Activated CD4-positive, alpha-beta T cell treated with anti-CD3 and anti-CD28 coated beads, Interleukin-2, Interleukin-6, amounts not matched to agents 100 ng/mL and 50 ng/mL, durations not matched to agents 16 hours and 8 hours (primary cell): ENCODE measurements around the gene ST6GALNAC6.
"Not testable (repeated sequence)": the region's sequence is repeated elsewhere in the genome, so short reads cannot be mapped to it uniquely, and the experiment has no call there.

ENCODE experiments used
- DNase-seq: peaks from one replicate; pipeline ENCODE4 v3.0.0-alpha.2; 2020

The ST6GALNAC6 gene

DNA sequence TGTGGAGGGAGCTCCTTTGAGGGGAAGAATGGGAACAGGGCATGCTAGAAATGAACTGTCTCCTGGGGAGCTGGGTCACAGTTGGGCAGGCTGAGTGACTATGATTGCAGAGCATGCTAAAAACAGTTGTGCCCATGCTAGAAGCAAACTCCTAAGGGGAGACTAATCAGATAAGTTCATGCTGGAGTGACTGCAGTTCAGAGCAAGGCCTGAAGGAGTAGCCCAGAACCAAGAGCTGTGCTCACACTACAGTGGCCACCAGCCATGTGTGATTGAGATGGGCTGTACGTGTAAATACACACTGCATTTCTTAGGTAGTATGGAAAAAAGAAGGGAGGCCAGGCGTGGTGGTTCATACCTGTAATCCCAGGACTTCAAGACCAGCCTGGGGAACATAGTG, 11.6 kb downstream of the ST6GALNAC6 start:
- DNase-seq, result no peak

DNA sequence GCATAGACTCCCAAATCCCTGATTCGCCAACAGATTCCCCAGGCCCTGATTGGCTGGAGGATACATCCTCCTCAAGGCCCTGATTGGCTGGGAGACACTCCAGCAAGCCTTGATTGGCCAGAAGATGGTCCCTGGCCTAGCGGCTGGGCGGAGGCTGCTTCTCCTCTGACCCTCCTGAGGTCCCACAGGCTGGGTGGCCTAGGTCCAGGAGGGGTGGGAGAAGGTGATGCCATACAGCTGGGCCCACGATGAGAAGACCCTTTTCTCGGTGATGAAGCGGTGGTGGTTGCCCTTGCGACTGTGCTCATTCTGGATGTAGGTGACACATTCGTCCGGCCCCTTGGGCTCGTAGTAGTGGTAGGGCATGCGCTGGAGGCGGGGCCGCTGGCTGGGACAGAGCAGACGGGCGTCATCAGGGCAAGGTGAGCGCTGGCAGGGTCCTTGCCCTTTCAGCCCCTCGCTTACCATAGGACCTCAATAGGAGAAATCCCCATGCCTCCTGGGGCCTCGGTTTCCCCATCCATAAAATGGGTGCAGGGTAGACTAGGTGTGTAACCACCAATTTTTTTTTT, 12.9 kb downstream of the ST6GALNAC6 start:
- DNase-seq, result no peak

DNA sequence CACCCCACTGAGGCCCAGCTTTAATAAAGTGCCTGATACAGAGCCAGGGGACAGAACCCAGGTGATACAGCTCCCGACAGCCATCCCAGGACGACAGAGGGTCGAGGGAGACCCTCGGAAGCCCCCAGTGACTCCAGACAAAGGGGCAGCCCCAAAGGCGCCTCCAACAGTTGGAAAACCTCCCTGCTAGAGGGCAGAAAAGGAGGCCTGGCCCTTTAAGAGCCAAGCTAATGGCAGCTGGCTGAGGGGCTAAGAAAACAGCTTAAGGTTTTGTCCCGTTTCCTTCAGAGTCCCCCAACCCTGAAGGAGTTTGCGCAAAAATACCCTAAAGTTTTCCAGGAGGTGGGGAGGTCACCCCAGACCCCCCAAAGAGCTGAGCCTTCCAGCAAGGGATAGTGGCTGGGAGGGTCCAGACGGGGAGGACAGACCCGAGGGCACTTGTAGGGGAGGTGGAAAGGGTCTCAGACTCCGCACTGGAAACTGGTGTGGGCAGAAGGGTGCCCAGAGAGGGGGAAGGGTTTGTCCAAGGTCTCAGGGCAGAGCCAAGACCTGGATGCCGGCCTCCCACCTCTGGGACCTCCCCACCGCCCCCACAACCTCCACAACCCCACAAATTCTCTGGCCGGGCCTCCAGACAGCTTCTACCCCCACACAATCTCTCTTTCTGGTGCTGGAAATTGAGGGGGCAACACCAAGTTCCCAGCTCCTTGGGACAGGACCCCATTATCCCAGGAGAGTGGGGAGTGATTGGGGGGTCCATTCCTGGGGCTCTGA, 13.7 kb downstream of the ST6GALNAC6 start:
- no peak for DNase-seq

DNA sequence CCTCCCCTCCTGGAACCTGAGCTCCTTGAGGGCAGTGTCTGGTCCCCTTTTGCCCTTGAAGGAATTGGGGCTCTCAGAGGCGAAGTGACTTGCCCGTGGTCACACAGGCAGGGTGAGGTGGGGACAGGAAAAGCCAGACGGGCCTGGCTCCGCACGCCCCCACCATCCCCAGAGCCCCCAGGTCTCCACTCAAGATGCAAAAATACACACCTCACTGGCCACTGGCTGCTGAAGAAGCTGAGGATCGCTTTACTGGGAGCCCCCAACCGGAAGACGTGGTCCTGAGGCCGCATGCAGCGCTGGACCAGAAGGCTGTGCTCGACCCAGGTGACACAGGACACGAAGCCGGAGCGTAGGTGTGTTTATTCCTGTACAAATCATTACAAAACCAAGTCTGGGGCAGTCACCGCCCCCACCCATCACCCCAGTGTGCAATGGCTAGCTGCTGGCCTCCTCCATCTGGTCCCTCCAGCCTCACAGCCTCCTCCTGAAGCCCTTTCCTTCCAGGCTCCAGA, 14.4 kb downstream of the ST6GALNAC6 start:
- no peak for DNase-seq

DNA sequence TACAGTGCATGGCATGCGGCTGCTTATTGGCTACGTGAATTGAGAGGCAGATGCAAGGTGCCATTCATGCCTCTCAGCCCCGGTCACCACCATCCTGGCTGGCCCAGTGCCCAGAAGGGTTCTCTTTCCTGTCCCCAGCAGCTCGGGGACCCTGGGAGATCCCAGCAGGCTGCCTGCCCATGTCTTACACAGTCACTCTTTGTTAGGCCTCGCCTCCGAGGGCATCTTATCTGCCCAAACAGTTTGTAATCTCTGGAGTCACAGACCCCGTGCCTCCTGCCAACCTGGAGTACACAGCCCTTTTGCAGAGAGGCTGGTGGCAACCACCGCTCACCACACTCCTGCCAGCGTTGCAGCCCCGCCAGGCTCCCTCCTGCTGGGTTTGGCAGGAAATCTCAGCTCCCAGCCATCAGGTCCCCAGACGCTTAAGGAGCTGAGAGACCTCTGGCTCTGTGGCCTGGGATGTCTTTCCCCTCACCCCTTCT, 14.9 kb downstream of the ST6GALNAC6 start:
- DNase-seq, result no peak

DNA sequence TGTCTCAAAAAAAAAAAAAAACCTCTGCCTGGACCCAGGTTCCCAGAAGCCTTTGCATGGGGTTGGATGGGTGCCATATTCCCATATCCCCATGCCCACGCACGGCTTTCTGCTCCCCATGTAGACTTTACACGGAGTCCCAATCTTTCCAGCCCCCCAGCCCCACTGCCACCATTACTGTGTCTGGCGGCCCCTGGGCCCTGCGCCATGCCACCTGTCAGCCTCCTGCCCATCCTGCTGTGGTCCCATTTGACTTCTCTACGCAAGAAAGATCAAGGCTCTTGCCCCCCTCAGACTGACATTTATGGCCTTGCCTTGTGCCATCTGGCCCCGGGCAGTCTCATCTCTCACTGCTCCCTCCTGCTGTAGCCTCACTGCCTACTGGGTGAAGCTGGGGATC, 15.4 kb downstream of the ST6GALNAC6 start:
- no peak for DNase-seq

DNA sequence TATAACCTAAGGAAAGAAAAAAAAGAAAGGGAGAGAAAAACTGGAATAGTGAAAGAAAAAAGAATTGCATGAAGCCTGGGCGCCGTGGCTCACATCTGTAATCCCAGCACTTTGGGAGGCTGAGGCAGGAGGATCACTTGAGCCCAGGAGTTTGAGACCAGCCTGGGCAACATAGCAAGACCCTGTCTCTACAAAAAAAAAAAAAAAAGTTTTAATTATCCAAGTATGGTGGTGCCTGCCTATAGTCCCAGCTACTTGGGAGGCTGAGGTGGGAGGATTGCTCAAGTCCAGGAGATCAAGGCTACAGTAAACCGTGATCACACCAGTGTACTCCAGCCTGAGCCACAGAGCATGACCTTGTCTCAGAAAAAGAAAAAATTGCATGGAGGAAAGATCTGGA, 17.7 kb downstream of the ST6GALNAC6 start:
- not testable (repeated sequence) for DNase-seq

DNA sequence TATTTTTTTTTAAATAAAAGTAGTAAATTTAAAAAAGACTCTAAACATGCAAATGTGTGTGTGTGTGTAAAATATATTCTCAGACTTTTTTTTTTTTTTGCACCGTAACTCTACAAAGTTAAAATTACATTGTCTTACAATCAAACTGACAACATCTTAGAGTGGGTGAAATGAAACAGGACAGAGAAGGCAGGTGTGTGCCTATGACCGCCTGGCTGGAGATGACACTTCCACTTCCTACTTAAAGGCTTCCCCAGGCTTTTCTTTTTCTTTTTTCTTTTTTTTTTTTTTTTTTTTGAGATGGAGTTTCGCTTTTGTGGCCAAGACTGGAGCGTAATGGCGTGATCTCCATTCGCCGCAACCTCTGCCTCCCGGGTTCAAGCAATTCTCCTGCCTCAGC, 19.3 kb downstream of the ST6GALNAC6 start:
- DNase-seq, result no peak

DNA sequence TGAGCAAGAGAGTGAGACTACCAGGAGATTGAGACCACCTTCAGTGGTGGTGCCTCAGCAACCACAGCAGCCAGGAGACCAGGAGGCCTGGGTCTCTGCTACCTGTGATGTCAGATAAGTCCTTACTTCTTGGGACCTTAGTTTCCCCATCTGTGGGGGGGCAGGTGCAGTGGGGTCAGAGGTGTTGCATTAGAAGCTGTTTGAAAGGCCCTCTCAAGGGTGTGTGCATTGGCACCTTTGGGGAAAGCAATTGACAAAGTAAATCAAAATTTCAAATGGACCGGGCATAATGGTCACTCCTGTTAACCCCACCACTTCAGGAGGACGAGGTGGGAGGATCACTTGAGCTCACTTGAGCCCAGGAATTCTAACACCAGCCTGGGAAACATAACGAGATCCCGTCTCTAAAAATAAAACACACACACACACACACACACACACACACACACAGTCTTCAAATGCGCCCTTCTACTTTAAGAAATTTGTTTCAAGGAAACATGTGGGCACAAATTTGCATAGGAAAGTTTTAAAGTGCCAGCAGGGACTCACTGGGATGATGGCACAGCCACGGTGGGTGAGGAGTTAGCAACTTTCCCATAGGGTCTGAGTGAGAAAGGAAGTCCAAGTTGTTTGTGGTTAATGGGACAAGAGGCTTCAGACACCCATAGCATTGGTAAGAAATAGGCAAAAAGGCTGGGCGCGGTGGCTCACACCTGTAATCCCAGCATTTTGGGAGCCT, 20.6 kb downstream of the ST6GALNAC6 start:
- no peak for DNase-seq

DNA sequence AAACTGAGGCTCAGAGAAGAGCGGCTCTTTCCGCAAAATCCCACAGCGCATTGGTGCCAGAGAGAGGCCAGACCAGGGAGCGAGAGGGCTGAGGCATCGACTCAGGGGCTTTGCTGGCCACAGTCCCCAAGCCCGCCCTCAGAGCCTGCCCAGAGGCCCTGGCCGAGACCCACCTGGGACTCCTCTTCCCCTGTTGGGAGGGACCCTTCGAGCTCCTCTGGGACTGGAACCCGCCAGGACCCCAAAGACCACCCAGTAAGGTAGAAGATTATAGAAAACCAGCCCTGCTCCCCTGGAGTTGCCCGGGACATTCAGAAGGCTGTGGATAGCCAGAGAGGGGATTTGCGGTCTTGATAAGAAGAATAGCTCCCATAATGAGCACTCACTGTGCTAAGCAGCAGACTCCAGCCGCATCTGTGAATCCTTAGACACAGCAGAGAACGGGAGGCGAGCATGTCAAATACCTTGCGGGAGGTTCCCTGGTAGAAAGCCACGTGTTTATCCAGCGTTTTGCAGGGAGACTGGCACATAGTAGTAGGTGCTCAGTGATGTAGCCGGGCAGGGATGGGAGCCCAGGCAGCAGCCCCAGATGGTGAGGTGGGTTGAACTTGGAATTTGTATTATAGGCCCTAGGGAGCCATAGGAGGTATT, 21.3 kb downstream of the ST6GALNAC6 start:
- no peak for DNase-seq

DNA sequence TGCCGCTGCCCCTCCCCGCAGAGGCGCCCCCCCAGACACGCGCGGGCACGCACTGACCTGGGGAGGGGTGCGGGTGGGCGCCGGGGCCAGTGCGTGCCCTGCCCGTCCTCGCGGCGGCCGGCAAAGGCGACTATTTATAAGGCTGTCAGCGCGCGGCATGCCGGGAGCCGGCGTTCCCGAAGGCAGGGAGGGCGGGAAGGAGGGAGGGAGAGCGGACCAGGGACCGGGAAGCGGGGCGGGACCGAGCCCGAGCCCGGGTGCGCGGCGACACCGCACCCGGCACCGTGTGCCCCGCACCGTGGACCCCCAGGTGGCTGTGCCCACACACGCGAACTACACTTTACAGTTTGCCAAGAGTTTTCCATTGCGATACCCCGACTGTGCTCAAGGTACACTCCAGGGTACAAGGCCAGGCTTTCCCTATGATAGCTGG, 21.8 kb downstream of the ST6GALNAC6 start, which contains the start of gene AK1:
TSS of gene AK1 (minus strand) at position 110 of the 433 bp plus-strand sequence. CDS start 3,058 bp downstream, outside the sequence.
- DNase-seq, result no peak

DNA sequence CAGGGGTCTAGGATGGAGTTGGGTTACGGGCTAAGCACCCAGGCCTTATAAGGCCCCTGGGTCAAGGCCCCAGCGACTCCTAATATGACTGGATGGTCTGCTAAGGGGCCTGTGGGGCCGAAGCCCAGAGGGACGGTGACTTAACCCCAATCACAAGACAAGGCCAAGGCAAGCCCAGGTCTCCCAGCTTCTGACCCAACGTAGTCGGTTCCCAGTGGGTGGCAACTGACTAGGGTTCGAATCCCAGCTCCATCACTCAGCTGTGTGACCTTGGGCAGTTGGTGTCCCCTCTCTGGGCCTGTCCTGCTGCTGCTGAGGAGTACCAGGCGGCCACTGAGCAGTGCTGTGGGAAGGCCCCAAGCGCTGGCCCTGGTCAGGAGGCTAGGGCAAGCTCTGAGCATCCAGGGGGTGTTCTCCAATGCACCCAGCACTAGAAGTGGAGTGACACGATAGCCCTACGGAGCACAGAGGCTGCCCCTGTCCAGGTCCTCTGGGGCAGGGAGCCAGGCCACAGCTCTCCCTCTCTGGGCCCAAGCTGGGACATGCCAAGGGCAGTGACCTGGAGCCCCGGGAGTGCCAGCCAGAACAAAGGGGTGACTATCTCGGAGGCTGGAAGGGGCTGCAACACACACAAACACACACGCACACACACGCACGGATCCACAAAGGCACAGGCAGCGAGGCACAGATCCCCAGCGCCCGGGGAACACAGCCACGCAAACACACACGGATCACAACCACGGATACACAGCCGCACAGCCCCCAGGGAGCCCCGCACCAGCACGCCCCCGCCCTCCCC, 22.4 kb downstream of the ST6GALNAC6 start:
- DNase-seq, result no peak

DNA sequence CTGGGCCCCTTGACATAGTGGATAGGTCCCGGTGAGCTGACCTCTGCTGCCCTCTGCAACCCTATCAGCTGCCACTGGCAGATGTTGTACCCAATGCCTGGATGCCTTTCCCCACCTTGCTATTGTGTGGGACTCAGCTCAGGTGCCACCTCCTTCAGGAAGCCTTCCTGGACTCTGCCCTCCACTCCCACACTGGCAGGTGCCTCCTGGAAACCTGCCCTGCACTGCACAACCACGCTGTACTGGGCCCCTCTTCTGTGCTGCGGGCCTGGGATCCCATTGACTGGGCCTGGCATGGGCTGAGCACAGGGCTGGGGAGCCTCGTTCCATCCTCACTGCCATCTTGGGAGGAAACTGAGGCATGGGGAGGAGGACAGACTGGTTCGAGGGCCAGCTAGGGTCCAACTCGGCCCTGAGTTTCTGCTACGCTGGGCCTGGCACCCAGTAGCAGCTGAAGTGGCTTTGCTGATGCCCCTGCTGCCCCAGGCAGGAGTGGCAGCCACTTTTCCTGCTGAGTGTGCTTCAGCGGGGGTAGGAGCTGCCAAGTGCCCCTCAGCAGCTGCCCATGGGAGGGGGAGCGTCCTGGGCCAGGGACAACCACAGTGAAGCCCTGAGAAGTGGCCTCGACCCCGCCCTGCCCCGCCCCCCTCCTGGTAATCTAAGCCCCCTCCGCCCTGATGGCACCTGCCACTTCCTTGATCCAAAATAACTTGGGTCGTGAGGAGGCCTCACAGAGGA, 23.2 kb downstream of the ST6GALNAC6 start:
- no peak for DNase-seq

DNA sequence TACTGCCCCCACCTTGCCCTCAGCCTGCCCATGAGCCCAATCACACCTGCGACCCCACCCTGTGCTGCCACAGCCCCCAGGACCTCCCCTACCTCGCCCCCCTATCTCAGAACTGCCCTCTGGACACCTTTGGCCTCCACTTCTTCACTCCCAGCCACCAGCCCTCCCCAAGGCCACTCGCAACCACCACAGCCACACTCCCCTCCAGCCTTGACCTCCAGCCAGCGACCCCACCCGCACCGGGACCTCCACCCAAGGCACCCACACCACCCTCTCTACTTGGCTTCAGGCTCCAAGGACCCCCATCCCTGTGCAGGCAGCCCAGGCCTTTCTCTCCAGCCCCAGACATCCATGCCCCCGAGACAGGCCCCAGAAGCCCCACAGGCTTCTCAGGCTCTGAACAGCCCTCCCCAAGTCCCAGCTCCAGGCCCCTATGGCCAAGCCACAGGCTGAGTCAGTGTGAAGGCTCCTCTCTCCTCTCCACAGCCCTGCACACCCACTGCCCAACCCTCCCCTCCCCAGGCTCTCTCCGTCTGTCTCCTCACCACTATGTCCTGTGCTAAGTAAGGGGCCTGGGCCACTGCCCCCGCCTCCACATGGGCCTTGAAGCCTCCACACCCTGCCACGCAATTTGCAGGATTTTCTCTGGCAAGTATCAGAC, 24.0 kb downstream of the ST6GALNAC6 start:
- no peak for DNase-seq

DNA sequence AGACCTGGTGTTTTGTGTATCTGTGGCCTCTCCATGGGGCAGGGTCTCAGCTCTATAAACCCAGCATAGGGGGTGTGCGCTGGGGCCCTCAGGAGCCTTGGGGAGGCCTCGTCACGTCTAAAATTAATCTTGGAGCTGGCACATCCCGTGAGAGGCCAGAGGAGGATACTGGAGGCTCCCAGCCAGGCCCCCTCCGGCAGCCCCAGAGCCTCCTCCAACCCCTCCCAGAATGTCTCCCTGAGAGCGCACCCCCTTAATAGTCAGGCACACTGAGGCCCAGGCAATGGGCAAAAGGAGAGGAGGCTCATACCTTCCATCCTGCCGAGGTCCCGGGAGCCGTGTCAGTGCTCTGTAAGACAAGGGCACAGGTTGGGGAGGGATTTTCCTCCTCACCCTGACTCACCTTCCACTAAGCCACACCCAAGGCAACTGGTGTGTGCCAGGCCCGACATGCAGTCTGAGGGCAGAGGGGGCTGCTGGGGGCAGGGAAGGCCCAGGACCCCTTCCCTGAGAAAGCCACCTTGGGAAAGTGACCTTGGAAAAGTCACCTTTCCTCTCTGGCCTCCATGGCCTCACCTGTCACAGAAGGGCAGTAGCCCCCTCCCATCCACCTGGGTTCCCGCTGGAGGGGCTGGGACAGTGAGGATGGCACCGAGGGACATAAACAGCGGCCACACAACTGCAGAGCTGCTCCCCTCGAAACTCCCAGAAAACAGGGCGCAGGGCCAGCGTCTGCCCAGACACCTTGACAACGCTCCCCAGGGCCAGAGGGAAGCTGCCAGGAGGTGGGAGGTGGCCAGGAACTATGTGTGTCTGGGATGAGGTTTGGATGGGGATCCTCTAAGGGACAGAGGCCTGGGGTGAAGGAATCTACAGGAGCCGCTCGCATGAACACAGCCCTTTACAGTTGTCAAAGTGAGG, 24.8 kb downstream of the ST6GALNAC6 start:
- no peak for DNase-seq

DNA sequence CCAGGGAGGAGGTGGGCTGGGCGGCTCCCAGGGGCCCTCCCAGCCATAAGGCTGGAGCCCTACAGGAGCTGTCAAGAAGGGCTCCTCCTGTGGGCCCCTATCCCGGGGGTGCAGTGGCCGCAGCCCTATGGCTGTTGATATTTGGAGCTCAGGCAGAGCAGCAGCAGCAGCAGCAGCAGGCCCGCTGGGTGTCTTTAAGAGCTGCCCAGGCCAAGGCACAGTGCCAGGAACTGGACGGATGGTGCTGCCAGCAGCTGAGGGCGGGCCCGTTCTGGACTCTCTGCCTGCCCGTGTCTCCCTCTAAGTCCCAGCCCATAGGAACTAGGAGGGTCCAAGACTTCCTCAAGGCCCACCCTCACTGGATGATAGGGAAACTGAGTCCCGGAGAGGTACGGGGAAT, 25.5 kb downstream of the ST6GALNAC6 start:
- DNase-seq, result no peak

DNA sequence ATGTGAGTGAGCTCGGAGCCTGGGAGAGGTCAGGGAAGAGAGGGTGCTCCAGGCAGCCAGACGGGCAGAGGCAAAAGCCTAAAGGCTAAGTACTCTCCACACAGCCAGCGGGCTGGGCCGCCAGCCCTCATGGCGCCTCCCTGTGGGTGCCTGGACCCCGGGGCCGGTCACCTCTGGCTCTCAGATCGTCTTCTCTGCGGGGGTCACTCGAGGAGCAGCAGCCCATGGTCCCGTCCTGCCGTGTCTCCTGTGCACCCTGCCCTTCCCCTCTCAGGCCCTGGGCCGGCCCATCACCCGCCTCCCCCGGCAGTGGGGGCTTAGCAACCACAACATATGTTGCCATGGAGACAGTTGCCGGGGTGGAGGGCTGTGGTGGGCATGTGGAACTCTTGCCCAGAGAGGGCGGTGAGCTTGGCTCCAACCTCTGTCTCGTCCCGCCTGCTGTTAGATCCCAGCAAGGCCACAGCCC, 26.1 kb downstream of the ST6GALNAC6 start:
- no peak for DNase-seq

DNA sequence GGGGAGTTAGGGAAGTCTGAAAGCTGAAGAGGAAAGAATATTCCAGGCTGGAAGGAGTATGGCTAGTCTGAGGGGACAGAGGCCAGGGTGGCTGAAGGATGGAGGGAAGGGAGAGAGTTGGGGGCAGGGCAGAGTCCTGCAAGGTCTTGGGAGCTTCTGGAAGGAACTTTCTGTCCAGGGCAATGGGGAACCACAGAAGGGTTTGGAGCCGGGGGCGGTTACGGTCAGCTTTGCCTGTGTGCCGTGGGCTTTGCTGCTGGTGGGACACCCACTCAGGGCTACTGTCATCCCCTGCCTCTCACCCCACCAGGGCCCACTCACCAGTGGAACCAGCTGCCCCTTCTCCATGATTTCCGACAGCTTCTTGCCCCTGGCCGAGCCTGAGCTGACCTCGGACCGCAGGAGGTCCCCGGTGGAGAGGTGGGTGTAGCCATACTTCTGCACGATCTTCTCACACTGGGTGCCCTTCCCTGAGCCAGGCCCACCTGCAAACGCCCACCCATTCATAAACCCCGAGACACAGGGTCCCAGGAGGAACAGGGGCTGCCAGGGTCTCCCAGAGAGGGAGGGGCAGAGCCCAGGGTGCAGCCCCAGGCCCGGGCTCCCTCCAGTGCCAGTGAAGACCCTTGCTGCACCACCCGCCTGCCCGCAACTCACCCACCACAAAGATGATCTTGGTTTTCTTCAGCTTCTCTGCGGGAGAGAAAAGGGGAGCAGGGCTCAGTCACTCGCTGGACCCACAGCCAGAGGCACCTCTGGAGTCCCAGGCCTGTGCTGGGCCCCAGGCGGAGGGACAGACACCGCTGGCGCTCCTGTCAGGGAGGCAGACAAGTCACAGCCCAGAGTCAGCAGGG, 26.8 kb downstream of the ST6GALNAC6 start:
- DNase-seq, result no peak

DNA sequence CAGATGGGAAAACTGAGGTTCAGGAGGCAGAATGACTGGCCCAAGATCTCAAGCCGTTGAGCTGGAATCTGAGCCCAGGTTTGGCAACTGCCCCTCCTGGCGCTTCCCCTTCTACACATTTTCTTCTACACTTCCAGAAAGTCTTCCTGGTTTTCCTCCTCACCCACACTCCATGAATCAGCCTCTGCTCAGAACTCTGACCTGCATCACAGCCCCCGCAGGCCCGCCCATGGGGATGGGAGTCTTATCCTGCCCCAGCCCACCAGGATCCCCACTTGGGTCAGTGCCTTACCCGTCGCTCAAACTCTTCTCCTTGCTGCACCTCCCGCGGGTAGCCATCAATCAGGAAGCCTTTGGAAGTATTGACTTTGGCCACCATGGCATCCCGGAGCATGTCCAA, 27.9 kb downstream of the ST6GALNAC6 start:
- DNase-seq, result no peak
